Left ventricle myocardium inferior (tissue), 1 donor: ENCODE measurements around the gene RAB3GAP1. TPM values are rescaled to one million over a fixed set of nuclear protein-coding genes. Genes with fewer than 3 reads are reported as not detected.

Source experiments
- DNase-seq: peaks from one replicate; pipeline ENCODE4 v3.0.0-alpha.2; 2020
- H3K27ac ChIP-seq: fragments of 200-600 bp; replicated peaks from 2 replicates; pipeline ENCODE4 v1.8.0; 2021
- H3K27me3 ChIP-seq: fragments of 200-600 bp; 2 replicates; pipeline ENCODE4 v1.8.0; 2021; ENCODE audit warnings: low read depth
- H3K36me3 ChIP-seq: fragments of 200-600 bp; 2 replicates; pipeline ENCODE4 v1.8.0; 2021
- H3K4me1 ChIP-seq: fragments of 200-600 bp; 2 replicates; pipeline ENCODE4 v1.8.0; 2021
- H3K4me3 ChIP-seq: fragments of 200-600 bp; 2 replicates; pipeline ENCODE4 v1.8.0; 2021; ENCODE audit warnings: mild to moderate bottlenecking, moderate library complexity
- H3K9me3 ChIP-seq: fragments of 200-600 bp; replicated peaks from 2 replicates; pipeline ENCODE4 v1.8.0; 2021
- CTCF ChIP-seq: fragments of 200-600 bp; IDR thresholded peaks from 2 replicates; pipeline ENCODE4 v1.8.0; 2021; ENCODE audit warnings: antibody characterized with exemption, mild to moderate bottlenecking, borderline replicate concordance
- intact Hi-C: fragments of 100-400 bp; cut with micrococcal nuclease; formaldehyde crosslinking; loops from one replicate; pipeline ENCODE4 v1.11.0; 2022
- total RNA-seq: library from RNA; stranded (reverse); fragmentation: NEBNext Ultra II Directional; extraction: Animal tissue kit (Norgen Biotek cat#: 25700); gene quantifications from one replicate; pipeline ENCODE4 v1.2.1, GENCODE V29; 2021
- donor health status: DM: no; HTN: yes; CAD: no; lungs with severe emphysema.

Gene RAB3GAP1
- total RNA-seq, 1 donor from 2014 or later: 48.6 TPM

GRCh38 chr2:135150725-135151124 lies 98.6 kb downstream of the RAB3GAP1 start:
- no peak for DNase-seq

GRCh38 chr2:135151615-135152014 lies 99.5 kb downstream of the RAB3GAP1 start:
- no peak for TF ChIP-seq CTCF
- intact Hi-C loops: no loop called here
- no peaks in the 10 kb centered on the region for H3K9me3 ChIP-seq
- no peak for DNase-seq
- H3K27ac ChIP-seq: no peak overlapping the region
- H3K4me1 ChIP-seq: peaks cover 26% of the 10 kb centered on the region
- no peak overlapping the region for H3K4me3 ChIP-seq
- H3K27me3 ChIP-seq: no peaks in the 10 kb centered on the region
- H3K36me3 ChIP-seq: peaks cover 69% of the 10 kb centered on the region

More at GRCh38 chr2:135150725-135151124, 98.6 kb downstream of the RAB3GAP1 start:
- Histone ChIP-seq H3K36me3 (peaks cover 60% of the 10 kb centered on the region), H3K4me1 (peaks cover 26% of the 10 kb centered on the region), H3K4me3 (no peak overlapping the region), H3K27me3 (no peaks in the 10 kb centered on the region), H3K27ac (no peak overlapping the region), H3K9me3 (no peaks in the 10 kb centered on the region)
- intact Hi-C loops: no loop called here
- TF ChIP-seq CTCF: no peak

- H3K9me3 ChIP-seq: no peaks in the 10 kb centered on the region
- H3K27ac ChIP-seq: no peak overlapping the region
- peaks cover 76% of the 10 kb centered on the region for H3K36me3 ChIP-seq
- no peak for DNase-seq
- TF ChIP-seq CTCF: no peak
- no peaks in the 10 kb centered on the region for H3K27me3 ChIP-seq
- intact Hi-C loops: no loop called here
- H3K4me1 ChIP-seq: peaks cover 26% of the 10 kb centered on the region
- H3K4me3 ChIP-seq: no peak overlapping the region
Observed at GRCh38 chr2:135152361-135152760, 100.3 kb downstream of the RAB3GAP1 start.

- Histone ChIP-seq H3K9me3 (no peaks in the 10 kb centered on the region), H3K27me3 (no peaks in the 10 kb centered on the region), H3K4me3 (no peak overlapping the region), H3K4me1 (peaks cover 13% of the 10 kb centered on the region), H3K36me3 (peaks cover 100% of the 10 kb centered on the region), H3K27ac (no peak overlapping the region)
- TF ChIP-seq CTCF: no peak
- intact Hi-C loops: no loop called here
- no peak for DNase-seq
Observed at GRCh38 chr2:135154962-135155361, 102.9 kb downstream of the RAB3GAP1 start.

GRCh38 chr2:135157856-135158255 lies 105.8 kb downstream of the RAB3GAP1 start:
- H3K27me3 ChIP-seq: no peaks in the 10 kb centered on the region
- H3K36me3 ChIP-seq: peaks cover 86% of the 10 kb centered on the region
- H3K4me3 ChIP-seq: no peak overlapping the region
- DNase-seq: no peak
- no peaks in the 10 kb centered on the region for H3K9me3 ChIP-seq
- no peaks in the 10 kb centered on the region for H3K4me1 ChIP-seq
- intact Hi-C loops: no loop called here
- TF ChIP-seq CTCF: no peak
- H3K27ac ChIP-seq: no peak overlapping the region

GRCh38 chr2:135159191-135159590 lies 107.1 kb downstream of the RAB3GAP1 start:
- no peak overlapping the region for H3K4me3 ChIP-seq
- H3K4me1 ChIP-seq: no peaks in the 10 kb centered on the region
- intact Hi-C loops: no loop called here
- H3K27ac ChIP-seq: no peak overlapping the region
- no peaks in the 10 kb centered on the region for H3K27me3 ChIP-seq
- DNase-seq: no peak
- TF ChIP-seq CTCF: no peak
- H3K36me3 ChIP-seq: peaks cover 86% of the 10 kb centered on the region
- no peaks in the 10 kb centered on the region for H3K9me3 ChIP-seq
